Neuronal stem cell (in vitro differentiated cells): ENCODE measurements around the gene TRDN.

Experiments used
- DNase-seq: peaks from one replicate; pipeline ENCODE4 v3.0.0-alpha.2; 2013; ENCODE audit warnings: low spot score
- H2AFZ ChIP-seq: one replicate; pipeline ENCODE4 v1.6.1; 2013; ENCODE audit warnings: mild to moderate bottlenecking, low read length, inconsistent platforms
- H2AK5ac ChIP-seq: 2 replicates; pipeline ENCODE4 v1.6.1; 2013; ENCODE audit warnings: low read depth, mild to moderate bottlenecking, inconsistent platforms, low read length, moderate library complexity, mixed read lengths
- H2BK120ac ChIP-seq: 2 replicates; pipeline ENCODE4 v1.6.1; 2013; ENCODE audit warnings: low read depth, mild to moderate bottlenecking, inconsistent platforms, low read length, moderate library complexity, mixed read lengths
- H2BK12ac ChIP-seq: one replicate; pipeline ENCODE4 v1.6.1; 2013; ENCODE audit warnings: low read length, inconsistent platforms
- H2BK15ac ChIP-seq: 2 replicates; pipeline ENCODE4 v1.6.1; 2013; ENCODE audit warnings: mild to moderate bottlenecking, low read length, inconsistent platforms, mixed read lengths
- H2BK5ac ChIP-seq: one replicate; pipeline ENCODE4 v1.6.1; 2013; ENCODE audit warnings: inconsistent platforms, mild to moderate bottlenecking, low read length, moderate library complexity
- H3K14ac ChIP-seq: one replicate; pipeline ENCODE4 v1.6.1; 2013; ENCODE audit warnings: low read length, inconsistent platforms
- H3K18ac ChIP-seq: 2 replicates; pipeline ENCODE4 v1.6.1; 2013; ENCODE audit warnings: low read length, inconsistent platforms
- H3K23ac ChIP-seq: 2 replicates; pipeline ENCODE4 v1.6.1; 2013; ENCODE audit warnings: low read depth, mild to moderate bottlenecking, mixed read lengths, low read length, inconsistent platforms; ENCODE audit not compliant: poor library complexity
- H3K27ac ChIP-seq: replicated peaks from 3 replicates; pipeline ENCODE4 v1.5.1; 2013; ENCODE audit warnings: low read length, inconsistent platforms
- H3K27me3 ChIP-seq, 3 experiments: 2 replicates each; pipeline ENCODE4 v1.6.1; 2013; ENCODE audit warnings: low read length in 3 of 3, mild to moderate bottlenecking in 2 of 3, inconsistent platforms in 1 of 3, low read depth in 1 of 3, mixed read lengths in 1 of 3, moderate library complexity in 1 of 3; ENCODE audit not compliant: control insufficient read depth in 3 of 3, insufficient read depth in 3 of 3
- H3K36me3 ChIP-seq, 2 donors: replicated peaks in 1 of 2; 2 replicates each; pipeline ENCODE4 v1.6.1; 2013; ENCODE audit warnings: low read length in 2 of 2; ENCODE audit not compliant: control insufficient read depth in 2 of 2, insufficient read depth in 2 of 2
- H3K4ac ChIP-seq: 2 replicates; pipeline ENCODE4 v1.6.1; 2013; ENCODE audit warnings: inconsistent platforms, mild to moderate bottlenecking, low read length, moderate library complexity
- H3K4me1 ChIP-seq, 2 donors: 1 replicate in 1 of 2; 2 replicates in 1 of 2; pipeline ENCODE4 v1.6.1; 2013; ENCODE audit warnings: low read length in 2 of 2, low read depth in 1 of 2; ENCODE audit not compliant: control insufficient read depth in 2 of 2, insufficient read depth in 1 of 2
- H3K4me2 ChIP-seq: one replicate; pipeline ENCODE4 v1.6.1; 2013; ENCODE audit warnings: mild to moderate bottlenecking, low read length, inconsistent platforms; ENCODE audit not compliant: insufficient read depth, poor library complexity, severe bottlenecking
- H3K4me3 ChIP-seq, 2 donors: 2 replicates each; pipeline ENCODE4 v1.5.1; 2013; ENCODE audit warnings: low read length in 2 of 2, mild to moderate bottlenecking in 2 of 2, inconsistent platforms in 1 of 2, moderate library complexity in 1 of 2
- H3K79me1 ChIP-seq: one replicate; pipeline ENCODE4 v1.6.1; 2013; ENCODE audit warnings: low read depth, mild to moderate bottlenecking, inconsistent platforms, low read length, moderate library complexity
- H3K9ac ChIP-seq: one replicate; pipeline ENCODE4 v1.6.1; 2013; ENCODE audit warnings: mild to moderate bottlenecking, low read depth, low read length, inconsistent platforms; ENCODE audit not compliant: poor library complexity
- H3K9me3 ChIP-seq, 2 donors: replicated peaks in 1 of 2; 2 replicates each; pipeline versions ENCODE3 to v1.6.1; 2013; ENCODE audit warnings: low read length in 2 of 2, mild to moderate bottlenecking in 2 of 2, inconsistent platforms in 1 of 2, low read depth in 1 of 2, mixed read lengths in 1 of 2, moderate library complexity in 1 of 2; ENCODE audit not compliant: control insufficient read depth in 2 of 2, insufficient read depth in 1 of 2
- H4K8ac ChIP-seq: one replicate; pipeline ENCODE4 v1.6.1; 2013; ENCODE audit warnings: low read depth, mild to moderate bottlenecking, inconsistent platforms, low read length, moderate library complexity
- H4K91ac ChIP-seq: one replicate; pipeline ENCODE4 v1.6.1; 2013; ENCODE audit warnings: low read length, low read depth, mild to moderate bottlenecking, inconsistent platforms; ENCODE audit not compliant: poor library complexity
- WGBS, 2 donors: extraction: QIAGEN DNeasy Blood & Tissue Kit; methylation state at CpG; one replicate each; pipeline ENCODE4 v1.1.7; 2013; ENCODE audit warnings: missing lambda C conversion rate in 2 of 2, mixed read lengths in 1 of 2; ENCODE audit not compliant: insufficient read length in 2 of 2, insufficient replicate concordance in 1 of 2; ENCODE audit errors: extremely low coverage in 2 of 2; 5-methylcytosine and 5-hydroxymethylcytosine counted together

The TRDN gene

GRCh38 chr6:123529058-123529457 is 107.7 kb downstream of the TRDN start:
- no peak overlapping the region for H2AK5ac ChIP-seq
- H3K23ac ChIP-seq = no peak overlapping the region
- H3K4me2 ChIP-seq = no peak overlapping the region
- no peak overlapping the region for H3K18ac ChIP-seq
- H2BK12ac ChIP-seq = no peak overlapping the region
- WGBS, 2 donors = no CpG with 5 or more reads among the region's 4 CpGs
- no peaks in the 10 kb centered on the region for H3K9me3 ChIP-seq
- H3K9ac ChIP-seq = no peak overlapping the region
- H3K4me3 ChIP-seq = no peak overlapping the region
- H3K79me1 ChIP-seq = no peaks in the 10 kb centered on the region
- H3K36me3 ChIP-seq = no peaks in the 10 kb centered on the region
- no peaks in the 10 kb centered on the region for H3K27me3 ChIP-seq
- no peak overlapping the region for H3K14ac ChIP-seq
- H4K91ac ChIP-seq = no peak overlapping the region
- no peak for DNase-seq
- H3K4ac ChIP-seq = no peak overlapping the region
- peak overlapping the region; percentile 45 for H2AFZ ChIP-seq
- no peak overlapping the region for H2BK15ac ChIP-seq
- no peak overlapping the region for H3K27ac ChIP-seq
- H2BK5ac ChIP-seq = no peak overlapping the region
- no peak overlapping the region for H4K8ac ChIP-seq
- H3K4me1 ChIP-seq = no peaks in the 10 kb centered on the region
- H2BK120ac ChIP-seq = no peak overlapping the region

GRCh38 chr6:123527406-123527805 is 109.3 kb downstream of the TRDN start:
- no CpG with 5 or more reads among the region's 3 CpGs for WGBS, 2 donors
- H3K14ac ChIP-seq = no peak overlapping the region
- no peak for DNase-seq

GRCh38 chr6:123526128-123526527 is 110.6 kb downstream of the TRDN start:
- Histone ChIP-seq H3K23ac (no peak overlapping the region), H3K18ac (no peak overlapping the region), H2BK5ac (no peak overlapping the region), H3K79me1 (no peaks in the 10 kb centered on the region), H3K4me3 (no peak overlapping the region), H2AK5ac (no peak overlapping the region), H2BK15ac (no peak overlapping the region), H3K27me3 (no peaks in the 10 kb centered on the region), H2BK120ac (no peak overlapping the region), H3K4ac (no peak overlapping the region), H4K91ac (no peak overlapping the region), H3K27ac (no peak overlapping the region), H4K8ac (no peak overlapping the region), H3K14ac (no peak overlapping the region), H3K4me1 (no peaks in the 10 kb centered on the region), H3K4me2 (no peak overlapping the region), H3K9ac (no peak overlapping the region), H2AFZ (no peak overlapping the region), H3K9me3 (no peaks in the 10 kb centered on the region), H2BK12ac (no peak overlapping the region), H3K36me3 (no peaks in the 10 kb centered on the region)
- WGBS, 2 donors = no CpG with 5 or more reads among the region's 2 CpGs
- DNase-seq = no peak

More at GRCh38 chr6:123527406-123527805, 109.3 kb downstream of the TRDN start:
- Histone ChIP-seq H2AK5ac (no peak overlapping the region), H4K8ac (no peak overlapping the region), H3K4ac (no peak overlapping the region), H3K4me3 (no peak overlapping the region), H3K23ac (no peak overlapping the region), H3K18ac (no peak overlapping the region), H3K36me3 (no peaks in the 10 kb centered on the region), H4K91ac (no peak overlapping the region), H2BK12ac (no peak overlapping the region), H3K4me2 (no peak overlapping the region), H2AFZ (no peak overlapping the region), H3K9me3 (no peaks in the 10 kb centered on the region), H2BK15ac (no peak overlapping the region), H3K27ac (no peak overlapping the region), H3K27me3 (no peaks in the 10 kb centered on the region), H3K79me1 (no peaks in the 10 kb centered on the region), H3K9ac (no peak overlapping the region), H3K4me1 (no peaks in the 10 kb centered on the region), H2BK5ac (no peak overlapping the region), H2BK120ac (no peak overlapping the region)

GRCh38 chr6:123524781-123525180 is 112.0 kb downstream of the TRDN start:
- Histone ChIP-seq H3K27me3 (no peaks in the 10 kb centered on the region), H3K23ac (no peak overlapping the region), H2AFZ (no peak overlapping the region), H3K14ac (no peak overlapping the region), H2AK5ac (no peak overlapping the region), H3K36me3 (no peaks in the 10 kb centered on the region), H2BK15ac (no peak overlapping the region), H3K27ac (no peak overlapping the region), H4K8ac (no peak overlapping the region), H3K4me3 (no peak overlapping the region), H2BK12ac (no peak overlapping the region), H3K9me3 (no peaks in the 10 kb centered on the region), H2BK5ac (no peak overlapping the region), H3K18ac (no peak overlapping the region), H2BK120ac (no peak overlapping the region), H4K91ac (no peak overlapping the region), H3K9ac (no peak overlapping the region), H3K79me1 (no peaks in the 10 kb centered on the region), H3K4me1 (no peaks in the 10 kb centered on the region), H3K4me2 (no peak overlapping the region), H3K4ac (no peak overlapping the region)
- DNase-seq = no peak
- no CpG with 5 or more reads among the region's 1 CpG for WGBS, 2 donors
